GM19455 (cell line): ENCODE measurements around the gene LARP4.
A peak's percentile ranks its signal among the peaks of the same experiment; 100 is the strongest.
"Not testable (repeated sequence)": the region's sequence is repeated elsewhere in the genome, so short reads cannot be mapped to it uniquely, and the experiment has no call there.

Experiments used
- ATAC-seq: cut with Tn5 transposase; IDR thresholded peaks from one replicate; pipeline ENCODE4 v1.9.1; 2021; ENCODE audit not compliant: unreplicated experiment

The LARP4 gene

GRCh38 chr12:50477241-50477832 lies 76.7 kb downstream of the LARP4 start:
- ATAC-seq, result no peak

GRCh38 chr12:50482571-50482970 lies 81.9 kb downstream of the LARP4 start:
- ATAC-seq, result no peak

- ATAC-seq, result no peak
Measured at GRCh38 chr12:50483488-50483887, 82.8 kb downstream of the LARP4 start.

GRCh38 chr12:50488801-50489200 lies 88.1 kb downstream of the LARP4 start:
- no peak for ATAC-seq

GRCh38 chr12:50498119-50498518 lies 97.4 kb downstream of the LARP4 start:
- not testable (repeated sequence) for ATAC-seq

DNA sequence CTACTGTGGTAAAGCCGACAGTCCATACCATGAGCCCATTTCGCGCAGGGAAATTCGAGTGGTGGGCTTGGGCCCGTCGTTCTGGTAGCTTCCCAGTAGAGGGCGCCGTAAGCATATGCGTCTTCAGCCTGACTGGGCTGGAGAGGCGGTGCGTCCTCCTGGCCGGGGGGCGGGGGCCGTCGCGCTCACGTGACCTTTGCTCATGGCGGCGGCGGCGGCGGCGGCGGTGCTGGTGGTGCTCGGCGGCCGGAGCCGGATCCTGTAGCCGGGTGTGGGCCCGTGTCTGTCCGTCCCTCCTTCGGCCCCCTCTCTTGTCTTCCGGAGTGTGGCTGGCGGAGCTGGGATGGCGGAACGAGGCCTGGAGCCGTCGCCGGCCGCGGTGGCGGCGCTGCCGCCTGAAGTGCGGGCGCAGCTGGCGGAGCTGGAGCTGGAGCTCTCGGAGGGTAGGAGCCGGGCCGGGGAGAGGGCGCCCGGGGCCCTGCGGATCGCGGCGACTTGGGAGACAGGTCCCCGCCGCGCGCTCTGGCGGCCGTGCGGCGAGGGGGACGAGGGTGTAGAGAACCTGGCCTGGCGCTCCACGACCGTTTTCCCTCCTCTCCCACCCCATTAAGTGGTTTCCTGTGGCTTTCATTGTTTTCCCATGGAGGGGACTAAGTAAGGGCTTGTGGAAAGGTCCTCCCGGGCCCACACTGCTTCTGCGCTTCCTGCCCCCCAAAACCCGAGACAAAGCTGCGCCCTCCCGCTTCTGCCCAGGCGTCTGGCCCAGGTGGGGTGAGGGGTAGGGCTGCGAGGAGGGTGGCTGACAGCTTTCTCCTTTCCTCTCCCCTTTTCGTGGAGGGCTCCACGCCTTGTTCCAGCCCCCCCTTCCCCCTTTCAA lies 104.4 kb downstream of the LARP4 start, which contains the start of gene DIP2B:
Gene DIP2B, plus strand, starts transcription at position 188 of the 877 bp plus-strand sequence. Its CDS starts 156 bp downstream, at position 344.
- ATAC-seq, result peak; percentile 83

- ATAC-seq, result no peak
Measured at GRCh38 chr12:50505675-50506530, 105.2 kb downstream of the LARP4 start.

DNA sequence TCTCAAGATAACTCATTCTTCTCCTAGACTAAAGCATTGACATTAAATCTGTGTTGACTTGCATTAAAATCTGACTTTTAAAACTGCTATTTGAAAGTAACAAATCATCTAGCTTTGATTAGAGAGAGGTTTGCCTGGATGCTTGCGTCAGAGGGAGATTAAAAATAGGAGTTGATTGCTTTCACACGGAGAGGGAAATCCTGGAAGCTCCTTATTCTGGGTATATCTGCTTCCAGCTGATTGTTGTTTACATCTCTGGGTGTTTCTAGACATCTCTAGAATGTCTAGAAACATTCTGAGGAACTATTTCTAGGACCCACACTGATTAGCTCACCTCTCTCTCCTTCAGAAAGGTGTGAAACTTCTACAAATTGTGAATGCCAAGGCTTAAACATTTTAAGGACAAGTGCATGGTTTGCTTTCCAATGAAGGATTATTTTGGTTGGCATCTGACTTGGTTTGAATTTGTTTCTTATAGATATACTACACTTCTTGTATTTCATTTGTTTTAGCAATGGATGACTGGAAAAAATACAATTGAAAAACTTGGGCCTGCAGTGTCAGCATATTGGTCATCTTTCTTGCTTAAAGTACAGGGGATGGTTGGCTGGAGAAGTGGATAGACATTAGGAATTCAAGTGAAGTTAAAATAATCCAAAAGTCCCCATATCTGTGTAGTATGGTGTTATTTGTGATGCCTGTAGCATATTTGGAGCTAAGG lies 106.2 kb downstream of the LARP4 start:
- no peak for ATAC-seq

GRCh38 chr12:50507474-50507838 lies 106.8 kb downstream of the LARP4 start:
- no peak for ATAC-seq

- ATAC-seq, result no peak
Measured at GRCh38 chr12:50507930-50508329, 107.2 kb downstream of the LARP4 start.

- no peak for ATAC-seq
Measured at GRCh38 chr12:50508414-50508813, 107.7 kb downstream of the LARP4 start.

GRCh38 chr12:50508970-50509663 lies 108.4 kb downstream of the LARP4 start:
- ATAC-seq, result no peak

DNA sequence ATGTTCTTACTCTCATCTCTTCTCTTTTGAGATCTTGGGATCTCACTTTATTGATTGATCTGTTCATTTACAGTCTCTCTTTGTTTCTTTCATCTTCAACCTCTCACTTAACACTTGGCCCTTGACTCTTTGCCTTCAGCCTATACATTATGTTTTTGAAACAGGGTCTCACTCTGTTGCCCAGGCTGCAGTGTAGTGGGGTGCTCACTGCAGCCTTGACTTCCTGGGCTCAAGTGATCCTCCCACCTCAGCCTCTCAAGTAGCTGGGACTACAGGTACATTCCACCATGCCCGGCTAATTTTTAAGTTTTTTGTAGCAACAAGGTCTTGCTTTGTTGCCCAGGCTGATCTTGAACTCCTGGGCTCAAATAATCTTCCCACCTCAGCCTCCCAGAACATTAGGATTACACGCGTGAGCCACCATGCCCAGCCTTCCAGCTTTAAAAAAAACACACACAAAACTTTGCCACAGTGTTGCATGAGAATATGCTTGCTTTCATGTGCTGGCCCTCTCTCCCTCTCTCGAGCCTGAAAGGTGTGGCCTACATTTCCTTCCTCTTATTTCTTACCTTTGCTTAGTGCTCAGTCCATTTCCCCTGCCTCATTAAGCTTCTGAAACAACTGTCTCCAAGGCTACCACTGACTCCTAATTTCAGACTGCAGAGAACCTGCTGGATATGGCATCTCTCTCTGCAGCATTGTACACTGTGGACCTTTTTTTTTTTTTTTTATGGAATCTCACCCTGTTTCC lies 114.0 kb downstream of the LARP4 start:
- no peak for ATAC-seq

DNA sequence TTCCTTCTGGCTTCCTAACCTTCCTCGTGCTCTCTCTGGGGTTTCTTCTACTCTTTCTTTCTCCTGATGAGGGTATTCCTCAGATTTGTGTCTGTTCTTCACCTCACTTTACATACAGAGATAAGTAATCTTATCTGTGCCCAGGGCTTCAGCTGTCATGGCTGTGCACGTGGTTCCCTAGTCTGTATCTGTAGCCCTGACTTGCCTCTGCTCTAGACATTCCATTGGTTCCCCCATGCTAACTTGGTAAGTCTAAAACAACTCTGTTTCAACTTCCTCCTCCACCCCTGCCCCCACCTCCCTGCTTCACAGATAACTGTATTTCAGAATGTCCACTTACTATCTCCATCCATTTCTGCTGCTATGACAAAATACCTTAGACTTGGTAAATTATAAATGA lies 114.9 kb downstream of the LARP4 start:
- no peak for ATAC-seq

- ATAC-seq, result peak; percentile 63
Measured at GRCh38 chr12:50517421-50518048, 116.8 kb downstream of the LARP4 start.

GRCh38 chr12:50518090-50518489 lies 117.4 kb downstream of the LARP4 start:
- ATAC-seq, result no peak

GRCh38 chr12:50519353-50519752 lies 118.7 kb downstream of the LARP4 start:
- no peak for ATAC-seq

DNA sequence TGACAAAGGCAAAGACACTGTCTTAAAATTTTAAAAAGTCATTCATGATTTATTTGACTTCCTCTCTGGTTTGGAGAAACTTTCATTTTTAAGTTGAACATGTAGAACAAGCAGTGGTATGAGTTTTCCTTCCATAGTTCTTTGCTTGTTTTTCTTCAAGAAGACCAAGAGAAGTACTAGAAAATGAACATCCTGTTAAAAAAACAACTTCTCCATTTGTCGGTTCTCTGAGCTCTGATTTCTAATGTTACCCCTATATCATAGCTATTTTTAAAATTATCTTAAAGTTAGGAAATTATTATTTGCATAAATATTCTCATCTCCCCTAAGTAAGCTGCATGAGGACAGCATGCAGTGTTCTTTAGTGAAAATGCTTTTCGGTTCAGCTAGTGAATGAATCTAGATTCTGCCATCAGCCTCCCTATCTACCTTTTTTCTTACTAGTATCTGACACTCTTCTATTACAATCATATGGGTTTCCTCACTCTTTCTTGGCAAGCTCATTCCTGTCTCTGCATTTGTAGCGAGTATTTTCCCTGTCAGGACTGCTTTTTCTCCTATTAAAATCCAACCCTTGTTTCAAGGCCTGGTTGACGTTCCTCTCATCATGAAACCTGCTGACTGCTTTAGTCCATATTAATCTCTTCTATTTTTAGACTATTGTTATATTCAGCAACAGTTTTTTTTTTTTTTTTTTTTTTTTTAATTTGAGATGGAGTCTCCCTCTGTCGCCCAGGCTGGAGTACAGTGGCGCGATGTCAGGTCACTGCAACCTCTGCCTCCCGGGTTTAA lies 119.9 kb downstream of the LARP4 start:
- no peak for ATAC-seq
